Psoas muscle (tissue), 8 donors: ENCODE results near the gene ZMYND15. TPM values are rescaled to one million over a fixed set of nuclear protein-coding genes. Genes with fewer than 3 reads are reported as not detected.
"Not testable (repeated sequence)": the region's sequence is repeated elsewhere in the genome, so short reads cannot be mapped to it uniquely, and the experiment has no call there.

Source experiments
- ATAC-seq, 4 donors: fragments of 200-7000 bp; cut with Tn5 transposase; one replicate each; pipeline ENCODE4 v1.9.1; 2020; ENCODE audit warnings: moderate library complexity in 3 of 4, mild to moderate bottlenecking in 2 of 4
- DNase-seq, 2 donors: peaks; one replicate each; pipeline ENCODE4 v3.0.0-alpha.2; 2020
- H3K27ac ChIP-seq: fragments of 200-600 bp; one replicate; pipeline ENCODE4 v1.8.0; 2022
- H3K27me3 ChIP-seq, 3 donors: fragments of 200-600 bp in 1 of 3; one replicate each; pipeline versions ENCODE4 v1.6.1 to v1.8.0; 2013 to 2022; ENCODE audit warnings: low read length in 2 of 3, mild to moderate bottlenecking in 2 of 3, moderate library complexity in 1 of 3; ENCODE audit not compliant: insufficient read depth in 3 of 3
- H3K36me3 ChIP-seq, 2 donors: fragments of 200-600 bp in 1 of 2; one replicate each; pipeline versions ENCODE4 v1.6.1 to v1.8.0; 2013 to 2022; ENCODE audit warnings: low read depth in 1 of 2, mild to moderate bottlenecking in 1 of 2, moderate library complexity in 1 of 2; ENCODE audit not compliant: insufficient read depth in 1 of 2
- H3K4me1 ChIP-seq: fragments of 200-600 bp; one replicate; pipeline ENCODE4 v1.8.0; 2022
- H3K4me3 ChIP-seq: fragments of 200-600 bp; one replicate; pipeline ENCODE4 v1.8.0; 2022; ENCODE audit warnings: mild to moderate bottlenecking
- H3K9me3 ChIP-seq: fragments of 200-600 bp; one replicate; pipeline ENCODE4 v1.8.0; 2022
- CTCF ChIP-seq: fragments of 200-600 bp; IDR thresholded peaks from one replicate; pipeline ENCODE4 v1.8.0; 2022; ENCODE audit warnings: antibody characterized with exemption
- WGBS, 3 donors: extraction: QIAGEN DNeasy Blood & Tissue Kit; methylation state at CpG; one replicate each; pipeline versions ENCODE4 v1.1.6 to v1.1.7; 2013; 5-methylcytosine and 5-hydroxymethylcytosine counted together
- intact Hi-C, 2 donors: fragments of 100-400 bp; cut with DNase I; formaldehyde crosslinking; loops; one replicate each; pipeline versions ENCODE4 v1.11.0 to v1.14.2; 2022
- polyA plus RNA-seq, 3 donors: library from polyadenylated mRNA; stranded (reverse); fragments of 200-250 nt; gene quantifications; one replicate each; pipeline ENCODE4 v1.2.3, GENCODE V29; 2013
- total RNA-seq, 4 donors: library from RNA; stranded (reverse); fragmentation: NEBNext Ultra II Directional in 2 of 4; extraction: Animal tissue kit (Norgen Biotek cat#: 25700) in 2 of 4; gene quantifications; one replicate each; pipeline versions ENCODE4 v1.2.1 to v1.2.4, GENCODE V29; 2021 to 2023
- donor health status: healthy with polysubstance abuse.
- donor health status: DM: no; HTN: no; CAD: no; lungs with moderate emphysema.
- donor health status: Bipolar disorder and iron deficiency.
- donor health status: healthy.
- donor health status: DM: yes; HTN: yes; CAD: no.
- donor health status: DM: no; HTN: no; CAD: no.
- donor health status: DM: no; HTN: no; CAD: no.
- donor health status: DM: yes; HTN: yes; CAD: no.

The ZMYND15 gene
- total and polyA plus RNA-seq, 7 donors = 0.04 to 0.30 (median 0.09) TPM; not detected in 2

GRCh38 chr17:4710693-4711634 lies 28.7 kb upstream of the ZMYND15 start:
- WGBS, 3 donors = 5 to 9% (median 7%) methylated on average over 38 to 57 of the region's 57 CpGs
- no peak for TF ChIP-seq CTCF
- no peaks in the 10 kb centered on the region for H3K36me3 ChIP-seq
- intact Hi-C loops = loop anchor here in 1 of 2 donors (5.0 kb wide), 1 partner anchor 191 kb away; the partner anchor contains the start of gene CHRNE
- H3K4me3 ChIP-seq = peak overlapping the region; percentile 72
- H3K27me3 ChIP-seq = no peaks in the 10 kb centered on the region
- H3K27ac ChIP-seq = peak overlapping the region; percentile 54
- DNase-seq (peak; percentile 37 to 62), ATAC-seq (peak in 3 of 4 donors; percentile 3 to 8 (median 5))
- H3K9me3 ChIP-seq = no peaks in the 10 kb centered on the region
- peaks cover 15% of the 10 kb centered on the region for H3K4me1 ChIP-seq

- Histone ChIP-seq H3K4me3 (peak overlapping the region; percentile 72), H3K36me3 (no peaks in the 10 kb centered on the region), H3K27me3 (no peaks in the 10 kb centered on the region), H3K4me1 (peaks cover 15% of the 10 kb centered on the region), H3K27ac (peak overlapping the region; percentile 54), H3K9me3 (no peaks in the 10 kb centered on the region)
- no peak for TF ChIP-seq CTCF
- peak; percentile 33 to 70 for DNase-seq
- peak in 3 of 4 donors; percentile 16 to 42 (median 29) for ATAC-seq
- intact Hi-C loops = loop anchor here in 1 of 2 donors (5.0 kb wide), 1 partner anchor 191 kb away; the partner anchor contains the start of gene CHRNE
- 23 to 28% (median 24%) methylated on average over 6 of the region's 6 CpGs for WGBS, 3 donors
Observed at GRCh38 chr17:4711661-4712181, 27.9 kb upstream of the ZMYND15 start.

- H3K4me3 ChIP-seq = peak overlapping the region; percentile 34
- ATAC-seq (no peak), DNase-seq (no peak)
- H3K9me3 ChIP-seq = no peaks in the 10 kb centered on the region
- peaks cover 0 to 4% of the 10 kb centered on the region in 2 donors for H3K36me3 ChIP-seq
- TF ChIP-seq CTCF = no peak
- intact Hi-C loops = loop anchor here in 1 of 2 donors (5.0 kb wide), 1 partner anchor 190 kb away; the partner anchor contains the start of gene CHRNE
- WGBS, 3 donors = 68 to 84% (median 69%) methylated on average over 3 of the region's 3 CpGs
- no peak overlapping the region for H3K27ac ChIP-seq
- H3K4me1 ChIP-seq = peaks cover 15% of the 10 kb centered on the region
- no peaks in the 10 kb centered on the region for H3K27me3 ChIP-seq
Observed at GRCh38 chr17:4712526-4712925, 27.1 kb upstream of the ZMYND15 start.

GRCh38 chr17:4714340-4715062 lies 25.1 kb upstream of the ZMYND15 start:
- 80 to 85% (median 82%) methylated on average over 8 to 10 of the region's 15 CpGs for WGBS, 3 donors
- not testable (repeated sequence) for DNase-seq, ATAC-seq, H3K27me3 ChIP-seq, H3K4me3 ChIP-seq, H3K27ac ChIP-seq, H3K9me3 ChIP-seq, H3K36me3 ChIP-seq
- H3K4me1 ChIP-seq = peaks cover 15% of the 10 kb centered on the region
- intact Hi-C loops = loop anchor here in 1 of 2 donors (5.0 kb wide), 1 partner anchor 188 kb away; the partner anchor contains the start of gene CHRNE
